Amygdala (tissue), 56 donors: ENCODE measurements around the gene GATAD2B.
"Not testable (repeated sequence)": the region's sequence is repeated elsewhere in the genome, so short reads cannot be mapped to it uniquely, and the experiment has no call there.

Source experiments
- DNase-seq, 56 donors: peaks; one replicate each; lab custom pipeline; 2025; lab: John Stamatoyannopoulos, UW

The GATAD2B gene

GRCh38 chr1:153771261-153771660 is 151.5 kb downstream of the GATAD2B start:
- no peak for DNase-seq

DNA sequence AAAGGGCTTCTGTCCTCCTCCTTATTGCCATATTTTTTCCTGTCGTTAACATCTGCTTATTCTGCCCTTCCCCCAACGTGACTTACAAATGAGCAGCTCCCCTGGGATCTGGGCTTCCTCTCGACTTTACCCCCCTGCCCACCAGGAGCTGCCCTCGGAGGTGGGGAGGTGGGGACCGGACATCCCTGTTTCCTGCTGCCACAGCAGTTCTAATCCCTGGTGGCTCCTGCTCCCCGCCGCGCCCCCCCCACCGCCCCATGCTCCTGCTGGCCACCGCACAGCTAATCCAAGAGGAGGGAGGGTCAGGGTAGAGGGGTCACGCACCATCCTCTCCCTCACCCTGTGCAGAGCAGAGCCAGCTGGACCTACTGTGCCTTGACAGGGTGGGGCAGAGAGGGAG is 152.0 kb downstream of the GATAD2B start:
- DNase-seq = no peak

GRCh38 chr1:153769221-153769620 is 153.6 kb downstream of the GATAD2B start:
- DNase-seq = no peak

DNA sequence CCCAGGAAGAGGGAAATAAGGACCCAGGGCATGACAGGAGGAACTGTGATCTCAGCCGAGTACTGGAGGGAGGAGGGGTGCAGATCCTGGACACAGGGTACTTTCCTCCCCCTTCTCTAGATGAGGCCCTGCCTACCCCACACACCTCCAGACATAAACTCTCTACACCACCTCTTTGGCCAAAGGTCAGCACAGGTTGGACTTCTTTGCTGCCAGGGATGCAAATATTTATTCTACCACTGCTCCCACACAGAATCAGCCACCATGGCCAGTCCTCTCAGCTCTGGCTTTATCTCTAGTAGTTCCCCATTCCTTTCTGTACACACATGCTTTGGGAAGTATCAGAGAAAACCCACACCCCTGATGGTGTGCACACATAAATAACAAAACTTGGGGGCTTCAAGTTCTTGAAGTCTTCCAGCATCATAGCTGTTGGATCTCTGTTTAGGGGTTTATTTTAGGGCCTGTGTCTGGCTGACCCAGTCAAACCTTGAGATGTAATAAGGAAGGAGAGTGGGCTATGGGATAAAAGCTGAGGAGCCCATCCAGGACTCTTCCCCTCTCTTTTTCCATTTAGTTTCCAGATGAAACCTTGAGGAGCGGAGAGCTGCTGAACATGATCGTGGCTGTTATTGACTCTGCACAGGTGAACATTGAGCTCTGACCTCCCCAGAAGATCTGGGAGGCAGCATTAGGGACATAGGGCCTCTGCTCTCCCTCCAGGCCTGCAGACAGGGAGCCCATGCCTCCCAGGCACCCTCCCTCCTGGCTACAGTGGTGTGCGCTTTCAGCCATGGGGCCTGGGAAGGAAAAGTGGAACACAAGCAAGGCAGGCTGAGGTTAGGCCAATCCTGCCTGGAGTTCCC is 154.2 kb downstream of the GATAD2B start:
- DNase-seq = no peak

DNA sequence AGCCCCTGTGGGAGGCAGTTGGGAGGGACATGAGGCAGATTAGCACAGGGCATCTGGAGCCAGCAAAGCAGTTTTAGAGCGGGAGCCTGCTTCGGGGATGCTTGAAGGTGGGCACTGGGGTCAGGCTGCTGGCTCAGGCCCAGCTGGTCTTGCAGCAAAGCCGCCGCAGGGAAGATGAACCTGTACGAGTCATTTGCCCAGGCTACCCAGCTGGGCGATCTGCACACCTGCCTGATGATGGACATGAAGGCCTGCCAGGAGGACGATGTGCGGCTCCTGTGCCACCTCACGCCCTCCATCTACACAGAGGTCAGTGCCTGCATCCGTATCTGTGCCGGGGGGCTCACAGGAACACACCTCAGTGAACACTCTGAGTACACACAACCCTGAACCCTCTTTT is 155.3 kb downstream of the GATAD2B start:
- no peak for DNase-seq

DNA sequence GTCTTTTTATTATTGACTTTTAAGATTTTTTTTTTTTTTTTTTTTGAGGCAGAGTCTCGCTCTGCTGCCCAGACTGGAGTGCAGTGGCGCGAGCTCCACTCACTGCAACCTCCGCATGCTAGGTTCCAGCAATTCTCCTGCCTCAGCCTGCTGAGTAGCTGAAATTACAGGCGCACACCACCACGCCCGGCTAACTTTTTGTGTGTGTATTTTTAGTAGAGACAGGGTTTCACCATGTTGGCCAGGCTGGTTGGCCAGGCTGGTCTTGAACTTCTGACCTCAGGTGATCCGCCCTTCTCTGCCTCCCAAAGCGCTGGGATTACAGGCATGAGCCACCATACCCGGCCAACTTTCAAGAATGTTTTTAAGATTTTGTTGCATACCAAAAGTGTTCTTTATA is 156.1 kb downstream of the GATAD2B start:
- DNase-seq = not testable (repeated sequence)

DNA sequence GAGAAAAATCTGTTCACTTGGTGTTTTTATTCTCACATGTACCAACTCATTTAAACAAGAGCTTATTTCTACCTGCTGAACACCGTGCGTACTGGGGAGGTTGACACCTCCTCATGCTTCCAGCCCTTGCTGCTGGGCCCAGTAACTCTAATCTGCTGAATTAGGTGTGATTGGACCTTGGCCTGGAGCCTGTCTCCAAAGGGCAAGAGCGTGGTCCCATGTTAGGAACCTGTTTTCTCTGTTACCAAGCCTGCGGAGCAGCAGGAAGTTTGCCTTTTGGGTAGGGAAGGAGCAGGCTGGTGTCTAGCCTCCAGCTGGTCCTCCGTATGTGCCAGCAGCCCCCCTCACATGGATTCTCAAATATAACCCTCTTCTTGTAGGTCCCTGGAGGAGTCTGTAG is 158.5 kb downstream of the GATAD2B start:
- no peak for DNase-seq

DNA sequence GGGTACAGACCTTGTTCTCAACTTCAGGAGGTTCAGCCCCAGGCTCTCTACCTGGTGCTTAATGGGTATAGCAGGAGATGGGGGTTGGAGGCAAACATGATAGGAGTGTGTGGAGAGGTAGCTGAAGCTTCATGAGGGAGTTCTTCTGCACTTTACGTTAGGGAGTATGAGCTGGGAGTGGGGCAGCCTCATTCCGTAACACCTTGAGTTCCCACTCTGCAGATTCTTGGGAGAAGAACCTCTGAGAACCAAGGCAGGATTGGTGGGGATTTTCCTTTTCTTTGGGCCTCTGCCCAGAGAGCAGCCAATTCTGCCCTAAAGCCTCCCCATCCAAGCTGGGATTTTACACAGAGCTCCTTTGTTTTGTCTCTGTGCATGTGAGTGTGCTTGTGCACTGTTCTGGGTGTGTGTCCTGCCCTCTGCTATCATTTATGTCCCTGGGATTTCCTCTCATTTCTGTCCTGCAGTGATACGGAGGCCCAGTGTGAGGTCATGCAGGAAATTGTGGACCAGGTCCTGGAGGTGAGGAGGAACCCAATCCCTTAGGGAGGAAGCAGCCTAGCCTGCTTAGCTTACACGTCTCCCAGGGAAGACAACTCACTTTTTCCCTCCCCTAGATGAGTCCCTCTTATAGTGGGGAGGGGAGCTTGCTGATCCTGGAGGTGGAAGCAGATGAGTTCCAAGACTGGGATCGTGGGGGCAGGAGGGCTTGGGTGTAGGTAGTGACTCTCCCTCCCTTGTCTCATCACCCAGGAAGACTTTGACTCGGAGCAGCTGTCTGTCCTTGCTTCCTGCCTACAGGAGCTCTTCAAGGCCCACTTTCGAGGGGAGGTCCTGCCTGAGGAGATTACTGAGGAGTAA is 159.2 kb downstream of the GATAD2B start:
- peak in 7 of 56 donors; percentile 10 to 32 (median 19) for DNase-seq

DNA sequence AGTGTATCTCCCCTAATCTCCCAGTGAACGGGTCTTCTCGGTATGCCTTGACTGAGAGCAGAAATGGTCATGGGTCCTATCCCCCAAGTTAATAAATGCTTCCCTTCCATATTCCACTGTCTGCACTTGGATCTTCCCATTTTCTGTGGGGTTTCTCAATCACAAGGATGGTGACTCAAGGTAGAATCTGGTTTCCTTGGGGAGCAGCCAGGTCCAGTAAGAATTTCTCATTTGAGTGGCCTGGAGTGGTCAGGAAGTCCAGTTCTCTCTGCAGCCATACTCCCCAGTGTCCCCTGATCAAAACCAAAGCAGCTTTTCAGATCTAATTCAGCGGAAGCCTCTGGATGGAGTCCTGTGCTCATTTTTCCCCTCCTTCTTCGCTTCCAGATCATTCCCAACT is 162.3 kb downstream of the GATAD2B start:
- no peak for DNase-seq
